Lung (tissue), 16 donors: ENCODE measurements around the gene NLRP1. TPM values are rescaled to one million over a fixed set of nuclear protein-coding genes. Genes with fewer than 3 reads are reported as not detected.
A peak's percentile ranks its signal among the peaks of the same experiment; 100 is the strongest.

Experiments used
- ATAC-seq: fragments of 200-7000 bp; cut with Tn5 transposase; one replicate; pipeline ENCODE4 v1.9.1; 2020; ENCODE audit warnings: moderate number of reproducible peaks; ENCODE audit not compliant: insufficient read depth, low FRiP score
- DNase-seq, 3 donors: peaks; one replicate each; pipeline ENCODE4 v3.0.0-alpha.2; 2013 to 2017
- H3K27ac ChIP-seq, 2 donors: one replicate each; pipeline ENCODE4 v1.5.1; 2013; ENCODE audit warnings: mild to moderate bottlenecking in 2 of 2, moderate library complexity in 2 of 2, control low read depth in 1 of 2, inconsistent platforms in 1 of 2, low read depth in 1 of 2, low read length in 1 of 2
- H3K27me3 ChIP-seq, 3 donors: one replicate each; pipeline ENCODE4 v1.5.1; 2013; ENCODE audit warnings: low read length in 2 of 3; ENCODE audit not compliant: control insufficient read depth in 3 of 3, insufficient read depth in 3 of 3
- H3K36me3 ChIP-seq, 4 donors: one replicate each; pipeline ENCODE4 v1.5.1; 2013; ENCODE audit warnings: low read length in 4 of 4, mild to moderate bottlenecking in 1 of 4, moderate library complexity in 1 of 4; ENCODE audit not compliant: control insufficient read depth in 4 of 4, insufficient read depth in 4 of 4
- H3K4me1 ChIP-seq, 5 donors: one replicate each; pipeline ENCODE4 v1.5.1; 2013; ENCODE audit warnings: low read length in 5 of 5, mild to moderate bottlenecking in 2 of 5, moderate library complexity in 1 of 5; ENCODE audit not compliant: control insufficient read depth in 5 of 5, insufficient read depth in 5 of 5
- H3K4me3 ChIP-seq: one replicate; pipeline ENCODE4 v1.5.1; 2013; ENCODE audit warnings: mild to moderate bottlenecking, control low read depth, moderate library complexity
- H3K9ac ChIP-seq, 2 donors: one replicate each; pipeline ENCODE4 v1.5.1; 2013; ENCODE audit warnings: low read length in 2 of 2, control low read depth in 1 of 2; ENCODE audit not compliant: insufficient read depth in 1 of 2
- H3K9me3 ChIP-seq, 4 donors: one replicate each; pipeline ENCODE4 v1.5.1; 2013; ENCODE audit warnings: low read length in 3 of 4, mild to moderate bottlenecking in 1 of 4, moderate library complexity in 1 of 4; ENCODE audit not compliant: control insufficient read depth in 4 of 4, insufficient read depth in 3 of 4
- WGBS, 2 donors: extraction: QIAGEN DNeasy Blood & Tissue Kit; methylation state at CpG; one replicate each; pipeline ENCODE4 v1.1.7; 2013; 5-methylcytosine and 5-hydroxymethylcytosine counted together
- long read RNA-seq, 5 donors: transcript quantifications; one replicate each; lab custom pipeline, GENCODE V29; 2026
- polyA plus RNA-seq, 2 donors: library from polyadenylated mRNA; stranded (reverse); fragments of 200-250 nt; gene quantifications; one replicate each; pipeline ENCODE4 v1.2.1, GENCODE V29; 2013
- total RNA-seq, 2 donors: library from RNA; depleted of rRNA in 1 of 2; stranded (reverse); fragments of >200 nt in 1 of 2; gene quantifications; one replicate each; pipeline ENCODE4 v1.2.1, GENCODE V29; 2014 to 2021
- TF ChIP-seq, protein P1 (sequence below): IDR thresholded peaks from 2 replicates; pipeline ENCODE4 v1.5.1; 2012; ENCODE audit warnings: mild to moderate bottlenecking; ENCODE audit errors: control extremely low read depth, extremely low read depth
- donor health status: control.
- donor health status: control.
- donor health status: Bipolar disorder and iron deficiency.
- donor health status: healthy.
- donor health status: DM: yes; HTN: yes; CAD: no.

NLRP1 gene
- 10 to 100 TPM; 29.2 to 33.1 TPM for total RNA-seq
- 10 to 100 TPM; 14.5 to 21.2 TPM for polyA plus RNA-seq
- long read RNA-seq, donor 1, full-length matches to known transcripts = 19 of 25 reads
- long read RNA-seq, donor 1, partial matches to known transcripts = 6 of 25 reads
- long read RNA-seq, donor 1, other reads (novel, unspliced or antisense) = 0 of 25 reads
- long read RNA-seq, donor 2, transcript NLRP1-206 (2 exons, 1,627 nt) = major isoform, 10 of 10 reads
- long read RNA-seq, donor 2, partial matches to known transcripts = 0 of 10 reads
- long read RNA-seq, donor 2, other reads (novel, unspliced or antisense) = 0 of 10 reads
- long read RNA-seq, donor 3, transcript NLRP1-206 (2 exons, 1,627 nt) = major isoform, 18 of 18 reads
- long read RNA-seq, donor 3, partial matches to known transcripts = 0 of 18 reads
- long read RNA-seq, donor 3, other reads (novel, unspliced or antisense) = 0 of 18 reads
- long read RNA-seq, donor 4, transcript NLRP1-206 (2 exons, 1,627 nt) = major isoform, 14 of 14 reads
- long read RNA-seq, donor 4, partial matches to known transcripts = 0 of 14 reads
- long read RNA-seq, donor 4, other reads (novel, unspliced or antisense) = 0 of 14 reads
- long read RNA-seq, donor 5, transcript NLRP1-206 (2 exons, 1,627 nt) = major isoform, 32 of 32 reads
- long read RNA-seq, donor 5, partial matches to known transcripts = 0 of 32 reads
- long read RNA-seq, donor 5, other reads (novel, unspliced or antisense) = 0 of 32 reads

DNA sequence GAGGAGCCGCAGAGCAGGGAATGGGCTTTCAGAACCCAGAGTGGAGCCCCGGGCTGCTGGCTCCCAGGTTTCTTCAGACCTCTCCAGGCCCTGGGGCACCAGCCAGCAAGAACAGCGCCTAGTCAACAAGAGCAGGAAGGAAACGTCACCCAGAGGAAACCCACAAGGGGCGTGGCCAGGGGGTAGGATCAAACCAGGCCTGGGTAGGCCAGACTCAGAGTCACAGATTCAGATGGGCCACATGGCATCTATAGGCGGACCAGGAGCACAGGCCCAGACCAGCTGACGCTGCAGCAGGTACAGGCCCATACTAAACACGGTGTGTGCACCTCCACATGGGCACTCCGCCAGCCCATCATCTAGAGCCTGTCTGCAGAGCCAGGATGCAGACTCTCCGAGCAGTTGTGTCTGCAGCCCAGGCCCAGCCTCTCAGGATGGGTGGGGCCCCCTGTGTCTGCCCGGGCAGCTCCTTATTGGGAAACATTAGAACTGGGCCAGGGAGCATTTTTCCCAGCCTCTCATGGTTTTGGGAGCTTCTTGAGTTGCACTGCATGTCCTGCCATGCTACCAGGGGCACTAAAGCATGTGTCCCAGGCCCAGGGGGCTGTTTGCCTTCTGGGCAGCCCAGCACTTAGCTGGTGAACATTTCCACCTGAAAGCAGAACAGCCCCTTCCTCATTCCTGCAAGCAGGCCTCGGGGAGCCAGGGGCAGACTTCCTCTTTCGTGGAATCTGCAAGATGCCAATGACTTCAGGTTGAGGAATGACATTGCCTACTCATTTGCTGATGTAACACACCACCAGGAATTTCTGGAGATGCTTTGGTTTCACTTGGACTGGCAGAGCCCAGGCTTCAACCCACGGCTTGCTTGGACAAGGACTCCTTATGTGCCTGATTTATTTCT, at the start of gene NLRP1:
Gene NLRP1 (minus strand): TSS at position 127 of the 904 bp plus-strand sequence. CDS start 552 bp downstream, outside the sequence.
- Histone ChIP-seq H3K27ac (peak within 1 kb of the TSS; percentile 64 to 89), H3K9me3 (no peaks in the 10 kb centered on the region), H3K4me3 (peak within 1 kb of the TSS; percentile 55), H3K27me3 (no peaks in the 10 kb centered on the region), H3K4me1 (peaks cover 0 to 2% (median 0%) of the 10 kb centered on the region in 5 donors), H3K9ac (peak within 1 kb of the TSS in 1 of 2 donors; percentile 32), H3K36me3 (peaks cover 0 to 6% (median 0%) of the 10 kb centered on the region in 4 donors)
- ATAC-seq = peak; percentile 89
- 14 to 21% methylated on average over 14 of the region's 14 CpGs for WGBS, 2 donors
- TF ChIP-seq, protein P1, sequence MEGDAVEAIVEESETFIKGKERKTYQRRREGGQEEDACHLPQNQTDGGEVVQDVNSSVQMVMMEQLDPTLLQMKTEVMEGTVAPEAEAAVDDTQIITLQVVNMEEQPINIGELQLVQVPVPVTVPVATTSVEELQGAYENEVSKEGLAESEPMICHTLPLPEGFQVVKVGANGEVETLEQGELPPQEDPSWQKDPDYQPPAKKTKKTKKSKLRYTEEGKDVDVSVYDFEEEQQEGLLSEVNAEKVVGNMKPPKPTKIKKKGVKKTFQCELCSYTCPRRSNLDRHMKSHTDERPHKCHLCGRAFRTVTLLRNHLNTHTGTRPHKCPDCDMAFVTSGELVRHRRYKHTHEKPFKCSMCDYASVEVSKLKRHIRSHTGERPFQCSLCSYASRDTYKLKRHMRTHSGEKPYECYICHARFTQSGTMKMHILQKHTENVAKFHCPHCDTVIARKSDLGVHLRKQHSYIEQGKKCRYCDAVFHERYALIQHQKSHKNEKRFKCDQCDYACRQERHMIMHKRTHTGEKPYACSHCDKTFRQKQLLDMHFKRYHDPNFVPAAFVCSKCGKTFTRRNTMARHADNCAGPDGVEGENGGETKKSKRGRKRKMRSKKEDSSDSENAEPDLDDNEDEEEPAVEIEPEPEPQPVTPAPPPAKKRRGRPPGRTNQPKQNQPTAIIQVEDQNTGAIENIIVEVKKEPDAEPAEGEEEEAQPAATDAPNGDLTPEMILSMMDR = no peak
- peak; percentile 42 to 63 (median 44) for DNase-seq

DNA sequence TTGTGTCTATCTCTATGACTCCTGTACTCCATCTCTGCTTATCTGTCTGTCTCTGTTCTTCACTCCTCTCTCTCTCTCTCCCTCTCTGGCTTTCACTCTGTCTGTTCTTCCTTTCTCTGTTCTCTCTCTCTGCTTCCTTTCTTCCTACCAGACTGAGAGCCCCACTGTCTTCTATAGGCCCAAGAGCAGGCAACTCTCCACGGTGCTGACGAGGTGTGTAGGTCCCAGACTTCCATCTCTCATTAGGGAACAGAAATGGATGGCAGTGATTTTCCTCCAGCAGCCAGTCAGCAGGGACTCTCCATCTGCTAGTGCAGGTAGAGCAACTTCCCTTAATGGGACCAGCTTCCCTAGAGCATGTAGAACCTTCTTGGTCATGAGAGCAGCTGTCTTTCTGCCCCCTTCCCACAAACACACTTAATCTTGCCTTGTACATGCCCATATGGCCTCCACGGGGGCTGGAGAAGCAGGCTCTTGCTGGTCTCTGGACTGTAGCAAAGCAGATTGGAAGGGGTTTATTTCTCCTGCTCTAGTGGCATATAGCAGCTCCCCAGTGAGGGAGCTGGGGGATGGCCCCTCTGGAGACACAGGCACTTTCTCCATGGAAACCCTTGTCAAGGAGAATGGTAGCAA, 47.8 kb upstream of the NLRP1 start:
- no peak for DNase-seq
- H3K36me3 ChIP-seq = no peaks in the 10 kb centered on the region
- H3K9ac ChIP-seq = no peak overlapping the region
- no peak overlapping the region for H3K27ac ChIP-seq
- TF ChIP-seq, protein P1 = no peak
- no peak for ATAC-seq
- no peak overlapping the region for H3K4me3 ChIP-seq
- H3K27me3 ChIP-seq = peaks cover 0 to 6% (median 2%) of the 10 kb centered on the region in 3 donors
- peaks cover 0 to 5% (median 0%) of the 10 kb centered on the region in 4 donors for H3K9me3 ChIP-seq
- WGBS, 2 donors = 49 to 50% methylated on average over 3 of the region's 3 CpGs
- H3K4me1 ChIP-seq = no peaks in the 10 kb centered on the region

DNA sequence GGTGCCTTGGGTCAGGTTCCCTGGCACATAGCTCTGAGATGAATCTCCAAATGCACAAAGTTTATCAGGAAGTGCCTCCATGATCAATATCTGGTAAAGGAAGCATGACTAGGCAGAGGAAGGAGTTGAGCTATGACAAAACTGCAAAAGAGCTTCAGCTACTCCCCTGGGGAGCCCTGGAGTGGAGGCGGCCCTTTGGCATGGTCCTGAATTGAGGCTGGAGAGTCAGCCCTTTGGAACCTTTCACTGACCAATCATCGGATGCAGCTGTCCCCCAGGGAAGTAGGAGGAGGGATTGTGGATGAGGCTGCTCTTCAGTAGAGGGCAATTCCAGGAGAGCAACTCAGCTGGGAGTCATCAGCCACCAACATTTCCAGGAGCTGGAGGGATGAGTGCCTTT, 46.1 kb upstream of the NLRP1 start:
- Histone ChIP-seq H3K4me1 (no peaks in the 10 kb centered on the region), H3K27ac (no peak overlapping the region), H3K27me3 (peaks cover 0 to 6% (median 2%) of the 10 kb centered on the region in 3 donors), H3K9ac (no peak overlapping the region), H3K4me3 (no peak overlapping the region), H3K36me3 (no peaks in the 10 kb centered on the region), H3K9me3 (peaks cover 0 to 3% (median 0%) of the 10 kb centered on the region in 4 donors)
- ATAC-seq = no peak
- no peak for DNase-seq
- WGBS, 2 donors = 73% methylated on average over 2 of the region's 2 CpGs
- TF ChIP-seq, protein P1 = no peak
